Cardiac fibroblast (primary cell): Measurements from ENCODE around the gene NOS1AP.
A peak's percentile ranks its signal among the peaks of the same experiment; 100 is the strongest.

ENCODE experiments used
- DNase-seq, 2 donors: peaks; one replicate each; pipeline versions ENCODE4 v3.0.0 to v3.0.0-alpha.2; 2010; ENCODE audit warnings: low read depth in 2 of 2
- H3K4me3 ChIP-seq, 2 donors: replicated peaks in 1 of 2; 1 replicate in 1 of 2; 2 replicates in 1 of 2; pipeline ENCODE4 v1.5.1; 2011; ENCODE audit warnings: low read depth in 2 of 2, low read length in 2 of 2, mild to moderate bottlenecking in 2 of 2, moderate library complexity in 1 of 2
- CTCF ChIP-seq: IDR thresholded peaks from one replicate; pipeline ENCODE4 v1.5.1; 2011; ENCODE audit warnings: low read depth, mild to moderate bottlenecking, low read length, inconsistent platforms

The NOS1AP gene

GRCh38 chr1:162236618-162237017, 167.1 kb downstream of the NOS1AP start:
- no peak for TF ChIP-seq CTCF
- no peak for DNase-seq
- no peak overlapping the region for H3K4me3 ChIP-seq

GRCh38 chr1:162240577-162240976, 171.1 kb downstream of the NOS1AP start:
- H3K4me3 ChIP-seq = no peak overlapping the region
- DNase-seq = no peak
- TF ChIP-seq CTCF = no peak

- DNase-seq = no peak
- no peak overlapping the region for H3K4me3 ChIP-seq
- TF ChIP-seq CTCF = no peak
Observed at GRCh38 chr1:162242804-162243203, 173.3 kb downstream of the NOS1AP start.

- DNase-seq = peak in 1 of 2 donors; percentile 5
- H3K4me3 ChIP-seq = no peak overlapping the region
- no peak for TF ChIP-seq CTCF
Observed at GRCh38 chr1:162248854-162249535, 179.5 kb downstream of the NOS1AP start.

GRCh38 chr1:162250004-162250730, 180.7 kb downstream of the NOS1AP start:
- TF ChIP-seq CTCF = no peak
- no peak overlapping the region for H3K4me3 ChIP-seq
- DNase-seq = no peak

- DNase-seq = no peak
- H3K4me3 ChIP-seq = no peak overlapping the region
- no peak for TF ChIP-seq CTCF
Observed at GRCh38 chr1:162251102-162251501, 181.6 kb downstream of the NOS1AP start.
